ENCODE data around the gene ASF1B. TPM values are rescaled to one million over a fixed set of nuclear protein-coding genes. Genes with fewer than 3 reads are reported as not detected.
"Not testable (repeated sequence)": the region's sequence is repeated elsewhere in the genome, so short reads cannot be mapped to it uniquely, and the experiment has no call there.

ASF1B gene
- 13.2 and 15.9 TPM in 2 replicates for total RNA-seq (2014; rRNA removed; shearing (Covaris generic))
- 25.9 and 45.5 TPM in 2 replicates for polyA plus RNA-seq (2014; cell fraction: nucleus; rRNA removed)

DNA sequence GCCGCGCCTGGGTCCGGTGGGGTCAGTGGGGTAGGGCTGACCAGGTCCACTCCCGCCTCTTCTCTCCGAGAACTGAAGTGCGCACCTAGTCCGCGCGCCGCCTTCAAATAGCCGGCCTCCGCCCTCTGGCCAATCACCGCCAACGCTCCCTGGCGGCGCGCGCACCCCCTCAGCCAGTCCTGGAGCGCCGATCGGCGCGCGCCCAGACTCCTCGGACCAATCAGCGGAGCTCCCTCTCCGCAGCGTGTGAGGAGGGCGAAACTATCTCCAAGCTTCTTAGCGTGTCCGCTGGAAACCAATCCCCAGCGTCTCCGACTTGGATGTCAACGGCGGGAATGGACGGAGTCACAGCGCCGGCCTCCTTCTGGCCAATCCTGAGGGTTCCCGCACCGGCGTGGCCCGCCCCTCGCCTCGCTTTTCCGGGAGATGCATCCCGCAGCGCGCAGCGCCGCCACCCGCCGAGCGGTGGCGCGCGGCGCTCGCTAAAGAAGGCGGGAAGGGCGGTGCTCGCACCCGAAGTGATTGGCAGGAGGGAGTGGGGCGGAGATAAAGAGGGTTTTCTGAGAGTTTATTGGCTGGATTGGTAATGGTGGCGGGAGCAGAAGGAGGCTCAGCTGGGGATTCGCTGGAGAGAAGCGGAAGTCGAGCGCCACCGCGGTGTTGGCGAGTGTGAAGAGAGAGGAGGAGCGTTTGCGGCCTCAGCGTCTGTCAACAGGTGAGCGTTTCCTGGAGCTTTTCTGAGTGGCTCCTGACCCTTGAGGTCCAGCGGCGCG lies at the start of gene ASF1B:
Gene ASF1B, minus strand, starts transcription at position 81 of the 773 bp plus-strand sequence. CDS start 133 bp downstream, outside the sequence.
- peak; percentile 98 for DNase-seq (ENCODE audit: extremely low read depth, low read depth)

DNA sequence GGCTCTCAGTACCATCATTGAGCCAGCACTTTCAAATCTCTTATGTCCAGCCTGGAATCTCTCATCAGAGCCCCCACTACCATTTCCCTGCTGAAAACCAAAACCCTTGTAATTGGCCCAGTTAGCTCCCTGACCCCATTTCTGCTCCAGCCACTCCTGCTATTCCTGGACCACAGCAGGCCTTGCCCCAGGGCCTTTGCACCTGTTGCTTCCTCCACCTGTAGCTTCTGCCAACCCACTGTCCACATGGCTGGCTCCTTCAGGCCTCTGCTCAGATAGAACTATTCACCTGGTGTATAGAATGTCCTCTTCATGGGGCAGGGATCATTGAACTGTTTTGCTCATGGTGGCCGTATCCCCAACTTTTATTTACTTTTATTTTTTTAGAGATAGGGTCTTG lies 49.3 kb upstream of the ASF1B start:
- not testable (repeated sequence) for DNase-seq (ENCODE audit: extremely low read depth, low read depth)

DNA sequence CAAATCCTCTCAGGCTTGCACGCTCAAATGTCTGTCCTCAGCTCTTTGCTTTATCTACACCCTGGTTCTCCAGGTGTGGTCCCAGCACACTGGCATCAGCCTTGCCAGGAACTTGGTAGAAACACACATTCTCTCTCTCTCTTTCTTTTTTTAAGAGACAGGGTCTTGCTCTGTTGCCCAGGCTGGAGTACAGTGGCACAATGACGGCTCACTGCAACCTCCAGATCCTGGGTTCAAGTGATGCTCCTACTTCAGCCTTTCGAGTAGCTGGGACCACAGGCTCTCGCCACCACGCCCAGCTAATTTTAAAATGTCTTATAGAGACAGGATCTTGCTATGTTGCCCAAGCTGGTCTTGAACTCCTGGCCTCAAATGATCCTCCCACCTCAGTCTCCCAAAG lies 48.8 kb upstream of the ASF1B start:
- DNase-seq (ENCODE audit: extremely low read depth, low read depth): no peak

DNA sequence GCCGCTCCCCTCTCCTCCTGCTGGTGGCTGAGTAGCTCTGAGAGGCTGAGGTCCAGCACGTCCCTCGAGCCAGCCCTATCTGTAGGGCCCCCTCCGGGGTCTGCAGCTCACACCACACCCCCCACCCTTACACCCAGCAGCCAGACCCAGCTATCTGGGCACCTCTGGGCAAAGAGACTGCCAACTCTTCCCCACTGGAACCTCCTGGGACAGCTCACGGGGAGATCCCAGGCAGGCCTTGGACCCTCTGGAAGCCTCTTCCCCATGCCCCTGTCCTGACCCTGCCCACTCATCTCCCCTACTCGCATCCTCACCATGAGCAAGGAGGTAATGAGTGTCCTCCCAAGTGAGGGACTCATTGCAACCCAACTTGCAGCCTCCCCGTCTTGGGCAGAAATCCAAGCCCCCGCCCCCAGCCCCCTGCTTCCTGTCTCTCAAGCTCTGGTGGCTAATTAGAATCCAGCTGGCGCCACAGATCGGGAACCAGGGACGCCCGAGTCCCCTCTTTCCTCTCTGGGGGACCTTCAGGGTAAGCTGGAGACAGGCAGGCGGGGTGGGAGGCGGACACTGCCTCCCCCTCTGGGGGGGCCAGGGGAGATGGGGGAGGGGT lies 47.5 kb upstream of the ASF1B start:
- DNase-seq (ENCODE audit: extremely low read depth, low read depth): no peak

DNA sequence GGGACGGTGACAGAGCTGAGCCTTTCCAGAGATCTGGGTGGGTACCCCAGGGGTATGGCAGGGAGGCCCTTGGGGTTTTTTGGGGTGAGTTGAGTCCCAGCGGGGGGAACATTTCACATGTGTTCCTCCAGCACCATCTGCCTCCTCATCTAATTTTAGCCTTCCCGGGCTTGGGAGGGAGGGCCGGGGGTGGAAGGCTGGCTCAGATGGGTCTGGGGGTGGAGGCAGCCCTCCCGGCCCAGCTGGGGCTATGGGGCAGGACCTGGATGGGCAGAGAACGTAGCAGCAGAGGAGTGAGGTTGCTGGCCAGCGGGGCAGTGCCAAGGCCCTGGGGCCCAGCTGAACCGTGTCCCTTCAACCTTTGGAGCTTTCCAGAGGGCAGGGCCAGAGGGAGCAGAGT lies 46.1 kb upstream of the ASF1B start:
- DNase-seq (ENCODE audit: extremely low read depth, low read depth): no peak

DNA sequence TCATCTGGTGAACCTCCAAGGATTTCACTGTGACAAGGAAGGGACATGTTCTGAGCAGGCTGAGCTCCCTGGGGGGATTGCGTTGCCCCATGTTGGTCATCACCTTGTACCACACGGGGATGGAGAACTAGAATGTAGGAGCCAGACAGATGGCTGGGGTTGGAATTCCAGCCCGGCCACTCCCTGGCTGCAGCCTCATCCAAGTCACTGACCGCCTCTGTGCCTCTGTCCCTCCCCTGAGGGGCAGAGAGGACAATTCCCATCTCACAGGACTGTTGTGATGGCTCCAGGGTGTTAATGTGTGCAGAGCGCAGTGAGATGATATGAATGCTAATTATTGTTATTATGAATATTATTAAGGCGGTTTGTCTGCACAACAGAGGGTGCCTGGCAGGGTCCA lies 45.5 kb upstream of the ASF1B start:
- no peak for DNase-seq (ENCODE audit: extremely low read depth, low read depth)

- not testable (repeated sequence) for DNase-seq (ENCODE audit: extremely low read depth, low read depth)
Observed at GRCh38 chr19:14181199-14181598, 44.8 kb upstream of the ASF1B start.

GRCh38 chr19:14177496-14178074 lies 41.2 kb upstream of the ASF1B start:
- DNase-seq (ENCODE audit: extremely low read depth, low read depth): no peak

- no peak for DNase-seq (ENCODE audit: extremely low read depth, low read depth)
Observed at GRCh38 chr19:14175351-14175792, 39.0 kb upstream of the ASF1B start.

GRCh38 chr19:14174883-14175282 lies 38.5 kb upstream of the ASF1B start:
- DNase-seq (ENCODE audit: extremely low read depth, low read depth): no peak

DNA sequence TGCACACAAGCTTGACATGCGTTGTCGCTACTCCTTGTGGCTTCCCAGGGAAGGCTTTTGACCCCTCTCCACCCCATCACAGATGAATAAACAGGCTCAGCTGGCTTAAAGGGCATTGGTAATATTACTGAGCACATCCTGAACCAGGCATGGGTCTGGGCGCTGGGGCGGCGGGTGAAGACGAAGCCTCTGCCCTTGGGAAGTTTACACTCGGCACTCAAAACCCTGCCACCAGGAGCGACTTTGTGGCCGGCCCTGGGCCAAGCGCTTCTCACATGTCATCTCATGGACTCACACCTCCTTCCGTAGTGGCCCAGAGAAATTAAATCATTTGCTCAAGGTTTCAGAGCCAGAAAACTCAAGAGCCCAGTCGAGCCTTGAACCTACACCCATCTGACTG lies 32.6 kb upstream of the ASF1B start:
- DNase-seq (ENCODE audit: extremely low read depth, low read depth): no peak

- DNase-seq (ENCODE audit: extremely low read depth, low read depth): no peak
Observed at GRCh38 chr19:14168259-14168972, 32.0 kb upstream of the ASF1B start.

GRCh38 chr19:14167576-14168138 lies 31.3 kb upstream of the ASF1B start:
- DNase-seq (ENCODE audit: extremely low read depth, low read depth): no peak

- no peak for DNase-seq (ENCODE audit: extremely low read depth, low read depth)
Observed at GRCh38 chr19:14166999-14167575, 30.7 kb upstream of the ASF1B start.

GRCh38 chr19:14165990-14166830 lies 29.8 kb upstream of the ASF1B start:
- DNase-seq (ENCODE audit: extremely low read depth, low read depth): no peak

- DNase-seq (ENCODE audit: extremely low read depth, low read depth): no peak
Observed at GRCh38 chr19:14164724-14165493, 28.5 kb upstream of the ASF1B start.

- DNase-seq (ENCODE audit: extremely low read depth, low read depth): no peak
Observed at GRCh38 chr19:14164082-14164481, 27.7 kb upstream of the ASF1B start.

GRCh38 chr19:14162871-14163297 lies 26.5 kb upstream of the ASF1B start:
- no peak for DNase-seq (ENCODE audit: extremely low read depth, low read depth)

- no peak for DNase-seq (ENCODE audit: extremely low read depth, low read depth)
Observed at GRCh38 chr19:14161305-14161704, 24.9 kb upstream of the ASF1B start.

All from NCI-H460 (cell line).